ENCODE data around the gene AFF3.

DNA sequence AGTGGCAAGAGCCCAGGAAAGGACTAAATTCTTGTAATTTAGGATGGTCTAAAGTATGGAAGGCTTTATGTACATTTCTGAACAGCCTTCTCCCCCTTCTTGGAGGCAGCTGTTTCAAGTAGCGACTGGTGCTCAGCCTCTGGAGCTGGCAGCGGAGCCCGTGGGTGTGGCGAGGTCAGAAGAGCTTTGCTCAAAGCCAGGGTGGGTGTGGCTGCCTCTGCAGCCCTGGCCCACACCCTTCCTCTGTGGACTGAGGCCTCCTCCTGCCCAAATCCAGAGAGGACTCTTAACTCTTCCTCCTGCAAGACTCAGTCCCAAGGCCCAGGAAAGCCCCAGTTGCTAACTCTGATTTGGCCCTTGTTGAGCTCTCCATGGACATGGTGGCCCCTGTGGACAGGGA is 450.5 kb downstream of the AFF3 start:
- TF ChIP-seq CTCF (conservative IDR thresholded peaks at IDR 0.05) = no peak
- no peak for TF ChIP-seq EZH2 (IDR thresholded peaks at IDR 0.05; ENCODE audit: low read depth)

Measured in PC-9 (cell line).